ENCODE data around the gene LPIN1. TPM values are rescaled to one million over a fixed set of nuclear protein-coding genes. Genes with fewer than 3 reads are reported as not detected.

Gene LPIN1
- total RNA-seq, 1 experiment from 2014 or later = 38.5 TPM

- Histone ChIP-seq H3K27ac (ENCODE audit: low read depth, low read length, poor library complexity, severe bottlenecking) (no peak overlapping the region), H3K36me3 (ENCODE audit: insufficient read depth, low read length, poor library complexity, severe bottlenecking) (peaks cover 45% of the 10 kb centered on the region), H3K27me3 (replicated peaks; ENCODE audit: insufficient read depth, low read depth, low read length, poor library complexity) (no peaks in the 10 kb centered on the region), H3K4me3 (ENCODE audit: low read depth, low read length, poor library complexity, severe bottlenecking) (no peak overlapping the region), H3K4me1 (ENCODE audit: insufficient read depth, low read length, poor library complexity, severe bottlenecking) (peaks cover 17% of the 10 kb centered on the region), H3K9me3 (ENCODE audit: low read depth, low read length, poor library complexity, severe bottlenecking) (no peaks in the 10 kb centered on the region)
- intact Hi-C loops (cut with micrococcal nuclease; ENCODE audit: unreplicated experiment) = no loop called here
- ChIA-PET CTCF (no interaction called here), POLR2A (ENCODE audit: low non-redundant PET) (interaction anchor here (0.6 kb wide), 1 partner anchor 15 kb away, joined by 4 read pairs; no protein-coding TSS in a partner anchor)
- no TSS peak for BruUV-seq (replicated peaks)
- TF ChIP-seq CTCF (conservative IDR thresholded peaks at IDR 0.05; ENCODE audit: low read depth, low read length) = no peak
- no peak for TF ChIP-seq EZH2 (IDR thresholded peaks at IDR 0.05; ENCODE audit: borderline replicate concordance, low read depth, low read length, poor library complexity, severe bottlenecking)
- DNase-seq (ENCODE audit: low spot score) = peak; percentile 45
These were observed 27.5 kb downstream of the LPIN1 start for GRCh38 chr2:11773747-11774525.

GRCh38 chr2:11774600-11774999 is 28.2 kb downstream of the LPIN1 start:
- Histone ChIP-seq H3K36me3 (ENCODE audit: insufficient read depth, low read length, poor library complexity, severe bottlenecking) (peaks cover 48% of the 10 kb centered on the region), H3K4me1 (ENCODE audit: insufficient read depth, low read length, poor library complexity, severe bottlenecking) (peaks cover 17% of the 10 kb centered on the region), H3K27ac (ENCODE audit: low read depth, low read length, poor library complexity, severe bottlenecking) (no peak overlapping the region), H3K27me3 (replicated peaks; ENCODE audit: insufficient read depth, low read depth, low read length, poor library complexity) (no peaks in the 10 kb centered on the region), H3K9me3 (ENCODE audit: low read depth, low read length, poor library complexity, severe bottlenecking) (no peaks in the 10 kb centered on the region), H3K4me3 (ENCODE audit: low read depth, low read length, poor library complexity, severe bottlenecking) (no peak overlapping the region)
- intact Hi-C loops (cut with micrococcal nuclease; ENCODE audit: unreplicated experiment) = no loop called here
- DNase-seq (ENCODE audit: low spot score) = no peak
- CTCF ChIA-PET = no interaction called here
- POLR2A ChIA-PET (ENCODE audit: low non-redundant PET) = no interaction called here
- TF ChIP-seq EZH2 (IDR thresholded peaks at IDR 0.05; ENCODE audit: borderline replicate concordance, low read depth, low read length, poor library complexity, severe bottlenecking) (no peak), CTCF (conservative IDR thresholded peaks at IDR 0.05; ENCODE audit: low read depth, low read length) (no peak)
- BruUV-seq (replicated peaks) = no TSS peak

GRCh38 chr2:11775384-11775783 is 29.0 kb downstream of the LPIN1 start:
- Histone ChIP-seq H3K9me3 (ENCODE audit: low read depth, low read length, poor library complexity, severe bottlenecking) (no peaks in the 10 kb centered on the region), H3K27me3 (replicated peaks; ENCODE audit: insufficient read depth, low read depth, low read length, poor library complexity) (no peaks in the 10 kb centered on the region), H3K4me3 (ENCODE audit: low read depth, low read length, poor library complexity, severe bottlenecking) (no peak overlapping the region), H3K36me3 (ENCODE audit: insufficient read depth, low read length, poor library complexity, severe bottlenecking) (peaks cover 52% of the 10 kb centered on the region), H3K4me1 (ENCODE audit: insufficient read depth, low read length, poor library complexity, severe bottlenecking) (peaks cover 17% of the 10 kb centered on the region), H3K27ac (ENCODE audit: low read depth, low read length, poor library complexity, severe bottlenecking) (no peak overlapping the region)
- ChIA-PET CTCF (no interaction called here), POLR2A (ENCODE audit: low non-redundant PET) (no interaction called here)
- no TSS peak for BruUV-seq (replicated peaks)
- peak; percentile 31 for DNase-seq (ENCODE audit: low spot score)
- TF ChIP-seq CTCF (conservative IDR thresholded peaks at IDR 0.05; ENCODE audit: low read depth, low read length) (no peak), EZH2 (IDR thresholded peaks at IDR 0.05; ENCODE audit: borderline replicate concordance, low read depth, low read length, poor library complexity, severe bottlenecking) (no peak)
- intact Hi-C loops (cut with micrococcal nuclease; ENCODE audit: unreplicated experiment) = loop anchor here (5.0 kb wide), 1 partner anchor 298 kb away; no protein-coding TSS in a partner anchor
